Stimulated activated CD4-positive, alpha-beta T cell treated with anti-CD3 and anti-CD28 coated beads, Interleukin-2, amount 100 ng/mL, for 4 hours (primary cell): ENCODE measurements around the gene CAMK2B.
A peak's percentile ranks its signal among the peaks of the same experiment; 100 is the strongest.
"Not testable (repeated sequence)": the region's sequence is repeated elsewhere in the genome, so short reads cannot be mapped to it uniquely, and the experiment has no call there.

Experiments
- DNase-seq: peaks from one replicate; pipeline ENCODE4 v3.0.0-alpha.2; 2020; ENCODE audit warnings: low read depth

CAMK2B gene

GRCh38 chr7:44215531-44215930 lies 109.9 kb downstream of the CAMK2B start:
- no peak for DNase-seq

GRCh38 chr7:44213877-44214388 lies 111.5 kb downstream of the CAMK2B start:
- DNase-seq, result no peak

- no peak for DNase-seq
Measured at GRCh38 chr7:44213206-44213876, 112.1 kb downstream of the CAMK2B start.

GRCh38 chr7:44212581-44213184 lies 112.7 kb downstream of the CAMK2B start:
- no peak for DNase-seq

- DNase-seq, result no peak
Measured at GRCh38 chr7:44212018-44212417, 113.4 kb downstream of the CAMK2B start.

- DNase-seq, result no peak
Measured at GRCh38 chr7:44211126-44211675, 114.2 kb downstream of the CAMK2B start.

- DNase-seq, result no peak
Measured at GRCh38 chr7:44210107-44210506, 115.3 kb downstream of the CAMK2B start.

- no peak for DNase-seq
Measured at GRCh38 chr7:44208085-44208484, 117.3 kb downstream of the CAMK2B start.

GRCh38 chr7:44206008-44206407 lies 119.4 kb downstream of the CAMK2B start:
- DNase-seq, result no peak

- DNase-seq, result no peak
Measured at GRCh38 chr7:44201813-44202212, 123.6 kb downstream of the CAMK2B start.

- DNase-seq, result peak; percentile 94
Measured at GRCh38 chr7:44200699-44201461, 124.5 kb downstream of the CAMK2B start, which contains the start of gene YKT6. Gene YKT6, plus strand, starts transcription at chr7:44200978. Its CDS starts 158 bp downstream, at chr7:44201136.

- DNase-seq, result not testable (repeated sequence)
Measured at GRCh38 chr7:44200163-44200562, 125.2 kb downstream of the CAMK2B start.

- no peak for DNase-seq
Measured at GRCh38 chr7:44197474-44197873, 127.9 kb downstream of the CAMK2B start.

GRCh38 chr7:44196450-44196872 lies 128.9 kb downstream of the CAMK2B start:
- DNase-seq, result no peak

- DNase-seq, result no peak
Measured at GRCh38 chr7:44195889-44196288, 129.5 kb downstream of the CAMK2B start.

GRCh38 chr7:44194562-44195145 lies 130.7 kb downstream of the CAMK2B start:
- no peak for DNase-seq

- peak; percentile 43 for DNase-seq
Measured at GRCh38 chr7:44194069-44194468, 131.3 kb downstream of the CAMK2B start.

GRCh38 chr7:44193011-44193802 lies 132.2 kb downstream of the CAMK2B start:
- DNase-seq, result no peak

- no peak for DNase-seq
Measured at GRCh38 chr7:44191171-44191570, 134.2 kb downstream of the CAMK2B start.

- DNase-seq, result no peak
Measured at GRCh38 chr7:44189993-44190872, 135.2 kb downstream of the CAMK2B start.
